Measurements from ENCODE around the gene DHDDS.

DNA sequence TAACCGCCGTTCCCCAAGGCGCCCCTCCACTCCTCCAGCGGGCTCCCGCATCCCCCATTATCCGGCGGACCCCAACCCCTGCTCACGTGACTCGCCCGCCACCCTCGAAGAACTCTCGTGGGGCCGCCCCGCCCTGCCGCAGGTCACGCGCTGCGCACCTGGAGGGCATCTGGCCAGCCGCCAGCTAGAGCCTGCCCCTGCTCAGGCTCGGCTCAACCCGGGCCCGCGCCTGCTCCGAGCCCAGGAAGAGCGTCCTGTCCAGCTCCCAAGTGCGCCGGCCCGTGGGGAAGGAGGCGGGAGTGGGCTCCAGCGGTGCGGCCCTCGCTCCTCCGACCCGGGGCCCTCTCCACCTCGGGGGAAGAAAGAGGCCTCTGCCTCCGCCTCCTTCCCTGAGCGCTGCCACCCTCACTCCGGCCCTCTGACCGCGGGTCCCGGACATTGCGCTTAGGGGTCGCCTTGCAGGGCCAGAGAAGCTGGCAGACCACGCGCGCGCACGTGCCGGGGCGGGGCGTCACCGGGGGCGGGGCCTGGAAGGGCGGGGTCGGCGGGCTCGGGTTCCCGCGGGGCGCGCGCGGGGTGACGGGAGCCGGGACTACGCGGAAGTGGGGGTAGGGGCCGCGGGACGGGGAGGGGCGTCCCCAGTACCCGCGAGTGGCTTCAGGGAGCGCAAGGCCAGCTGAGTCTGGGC, 68.5 kb downstream of the DHDDS start:
- TF ChIP-seq BHLHE40 (IDR thresholded peaks at IDR 0.05; ENCODE audit: borderline replicate concordance) = peak; percentile 27; the same call in 1 of the 2 replicates
- no peak for TF ChIP-seq FOXM1 (IDR thresholded peaks at IDR 0.05; ENCODE audit: borderline replicate concordance)
- no peak for TF ChIP-seq ZNF384 (IDR thresholded peaks at IDR 0.05)
- no peak for TF ChIP-seq SP1 (IDR thresholded peaks at IDR 0.05)

Measured in HEK293T (cell line).